ENCODE results near the gene PTF1A.

The PTF1A gene

GRCh38 chr10:23186697-23187096 is 5.4 kb upstream of the PTF1A start:
- DNase-seq (ENCODE audit: low read depth in 2 of 2) = no peak

GRCh38 chr10:23187155-23187554 is 5.0 kb upstream of the PTF1A start:
- DNase-seq (ENCODE audit: low read depth in 2 of 2) = no peak

- DNase-seq (ENCODE audit: low read depth in 2 of 2) = no peak
These were observed 3.1 kb upstream of the PTF1A start for GRCh38 chr10:23189024-23189423.

GRCh38 chr10:23190872-23191763 is 994 bp upstream of the PTF1A start:
- DNase-seq (ENCODE audit: low read depth in 2 of 2) = no peak

- DNase-seq (ENCODE audit: low read depth in 2 of 2) = no peak
These were observed 761 bp downstream of the PTF1A start for GRCh38 chr10:23192712-23193434.

GRCh38 chr10:23193435-23194074 is 1.4 kb downstream of the PTF1A start:
- DNase-seq (ENCODE audit: low read depth in 2 of 2) = no peak

- DNase-seq (ENCODE audit: low read depth in 2 of 2) = no peak
These were observed 2.4 kb downstream of the PTF1A start for GRCh38 chr10:23194471-23194965.

- DNase-seq (ENCODE audit: low read depth in 2 of 2) = no peak
These were observed 3.1 kb downstream of the PTF1A start for GRCh38 chr10:23194966-23195845.

- no peak for DNase-seq (ENCODE audit: low read depth in 2 of 2)
These were observed 3.9 kb downstream of the PTF1A start for GRCh38 chr10:23195846-23196600.

- no peak for DNase-seq (ENCODE audit: low read depth in 2 of 2)
These were observed 4.8 kb downstream of the PTF1A start for GRCh38 chr10:23196915-23197314.

- DNase-seq (ENCODE audit: low read depth in 2 of 2) = no peak
These were observed 5.3 kb downstream of the PTF1A start for GRCh38 chr10:23197416-23197861.

GRCh38 chr10:23198610-23198939 is 6.5 kb downstream of the PTF1A start:
- DNase-seq (ENCODE audit: low read depth in 2 of 2) = no peak

GRCh38 chr10:23198940-23199767 is 7.0 kb downstream of the PTF1A start:
- DNase-seq (ENCODE audit: low read depth in 2 of 2) = no peak

GRCh38 chr10:23199768-23200511 is 7.8 kb downstream of the PTF1A start:
- no peak for DNase-seq (ENCODE audit: low read depth in 2 of 2)

- no peak for DNase-seq (ENCODE audit: low read depth in 2 of 2)
These were observed 8.5 kb downstream of the PTF1A start for GRCh38 chr10:23200586-23200985.

GRCh38 chr10:23200997-23201652 is 9.0 kb downstream of the PTF1A start:
- no peak for DNase-seq (ENCODE audit: low read depth in 2 of 2)

- DNase-seq (ENCODE audit: low read depth in 2 of 2) = no peak
These were observed 9.7 kb downstream of the PTF1A start for GRCh38 chr10:23201837-23202236.

- no peak for DNase-seq (ENCODE audit: low read depth in 2 of 2)
These were observed 10.7 kb downstream of the PTF1A start for GRCh38 chr10:23202779-23203178.
